8988T (cell line): Measurements from ENCODE around the gene CTF1.
A peak's percentile ranks its signal among the peaks of the same experiment; 100 is the strongest.
"Not testable (repeated sequence)": the region's sequence is repeated elsewhere in the genome, so short reads cannot be mapped to it uniquely, and the experiment has no call there.

Source experiments
- DNase-seq: peaks from one replicate; pipeline ENCODE4 v3.0.0; 2011

CTF1 gene, protein sequence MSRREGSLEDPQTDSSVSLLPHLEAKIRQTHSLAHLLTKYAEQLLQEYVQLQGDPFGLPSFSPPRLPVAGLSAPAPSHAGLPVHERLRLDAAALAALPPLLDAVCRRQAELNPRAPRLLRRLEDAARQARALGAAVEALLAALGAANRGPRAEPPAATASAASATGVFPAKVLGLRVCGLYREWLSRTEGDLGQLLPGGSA

DNA sequence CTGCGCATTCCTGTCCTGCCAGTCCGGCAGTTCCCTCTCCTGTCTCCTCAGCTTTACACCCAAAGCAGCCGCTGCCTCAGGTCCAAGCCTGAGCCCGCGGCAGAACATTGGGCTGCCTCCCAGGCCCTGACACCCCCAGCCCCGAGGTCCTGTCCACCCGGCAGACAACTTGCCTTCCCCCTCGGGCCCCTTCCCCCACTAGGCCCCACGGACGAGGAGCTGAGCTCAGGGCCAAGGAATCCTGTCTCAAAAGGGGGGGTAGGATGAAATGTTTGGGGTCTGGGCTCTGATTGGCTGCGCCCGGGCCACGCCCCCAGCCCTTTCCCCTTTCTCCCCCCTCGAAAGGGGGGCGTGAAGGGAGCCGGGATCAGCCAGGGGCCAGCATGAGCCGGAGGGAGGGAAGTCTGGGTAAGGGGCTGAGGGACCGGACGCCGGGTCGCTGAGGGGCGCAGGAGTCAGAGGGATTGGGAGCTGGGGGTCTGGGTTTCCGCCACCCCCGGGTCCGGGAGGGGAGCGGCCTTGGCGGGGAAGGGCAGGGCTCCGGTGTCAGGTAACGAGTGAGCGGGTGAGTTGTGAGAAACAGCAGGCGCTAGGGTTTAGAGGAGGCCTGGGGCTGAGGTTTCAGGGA lies at the start of gene CTF1:
CTF1 (plus strand) TSS at position 354 of the 628 bp plus-strand sequence; CDS start at position 384, 30 bp downstream.
- DNase-seq: no peak

DNA sequence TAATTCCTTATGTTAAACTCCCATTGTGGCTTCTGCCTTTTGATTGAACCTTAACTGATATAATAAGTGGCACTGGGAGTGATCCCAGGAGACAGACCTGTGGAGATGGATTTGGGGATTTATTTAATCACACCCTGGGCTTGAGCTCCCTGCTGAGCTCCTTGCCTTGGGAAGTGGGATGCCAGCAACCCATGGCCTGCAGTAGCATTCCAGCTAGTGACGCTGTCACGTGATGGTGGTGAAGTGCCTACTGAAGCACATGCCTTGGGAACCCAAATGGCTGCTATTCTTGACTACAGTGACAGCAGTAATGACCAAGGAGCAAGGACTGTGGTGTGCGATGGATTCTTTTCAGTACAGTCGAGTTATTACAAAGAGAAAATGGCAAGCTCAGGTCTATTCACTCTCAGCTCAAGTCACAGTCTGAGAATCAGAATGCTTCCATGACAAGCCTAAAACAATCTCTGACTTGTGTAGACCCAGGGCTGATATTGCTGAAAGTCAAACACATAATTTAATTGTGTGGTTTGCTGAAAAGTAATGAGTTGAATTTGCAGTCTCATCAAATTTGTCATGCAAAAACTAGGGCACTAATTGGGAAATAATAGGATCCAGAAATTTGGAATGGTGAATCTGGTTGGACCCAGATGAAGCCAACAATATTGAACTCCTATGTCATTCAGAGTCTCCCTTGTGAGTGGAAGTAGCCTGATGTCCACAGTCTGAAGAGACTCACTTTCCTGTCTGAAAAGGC lies 49.6 kb upstream of the CTF1 start:
- no peak for DNase-seq

DNA sequence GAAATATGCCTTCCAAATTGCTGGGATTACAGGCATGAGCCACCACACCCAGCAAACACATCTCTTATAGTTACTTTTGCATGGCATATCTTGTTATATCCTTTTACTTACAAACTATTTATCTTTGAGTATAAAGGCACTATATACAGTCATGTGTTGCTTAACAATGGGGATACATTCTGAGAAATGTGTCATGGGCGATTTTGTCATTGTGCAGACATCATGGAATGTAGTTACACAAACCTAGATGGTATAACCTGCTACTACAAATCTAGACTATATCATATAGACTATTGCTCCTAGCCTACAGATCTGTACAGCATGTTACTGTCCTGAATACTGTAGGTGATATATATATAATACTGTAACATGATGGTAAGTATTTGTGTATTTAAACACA lies 46.2 kb upstream of the CTF1 start:
- DNase-seq: no peak

DNA sequence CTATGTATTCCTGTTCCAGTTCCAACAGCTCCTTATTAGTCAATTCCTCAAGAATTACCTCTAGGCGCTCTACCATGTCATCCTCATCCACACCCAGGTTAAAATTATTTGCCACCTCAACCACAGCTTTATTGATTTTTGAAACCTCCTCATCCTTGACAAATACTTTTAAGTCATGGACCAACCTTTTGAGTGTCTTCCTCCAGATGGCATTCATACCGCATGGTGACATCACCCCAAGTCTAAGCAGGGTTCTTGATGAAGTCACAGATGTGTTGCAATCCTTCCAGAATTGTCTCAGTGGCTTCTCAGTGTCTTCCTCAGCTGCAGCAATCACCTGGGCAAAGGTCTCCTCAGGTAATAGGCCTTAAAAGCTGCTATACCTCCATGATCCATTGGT lies 42.7 kb upstream of the CTF1 start:
- no peak for DNase-seq

DNA sequence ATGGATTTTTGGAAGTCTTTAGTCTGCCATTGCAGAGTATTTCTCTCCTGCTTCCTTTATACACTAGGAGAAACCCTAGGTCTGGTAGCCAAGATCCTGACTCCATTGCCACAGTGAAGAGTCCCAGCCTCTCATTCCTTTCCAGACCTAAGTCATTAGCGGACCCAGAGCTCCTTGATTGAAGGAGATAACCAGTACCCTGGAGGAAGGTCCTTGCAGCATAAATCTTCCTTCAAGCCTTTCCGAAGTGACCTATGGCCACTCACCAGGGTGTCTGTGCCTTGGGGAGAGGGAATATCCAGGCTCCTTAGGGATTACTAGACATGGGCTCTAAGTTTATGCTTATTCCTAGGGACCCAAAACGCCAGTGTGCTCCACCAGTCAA lies 38.3 kb upstream of the CTF1 start:
- DNase-seq: no peak

DNA sequence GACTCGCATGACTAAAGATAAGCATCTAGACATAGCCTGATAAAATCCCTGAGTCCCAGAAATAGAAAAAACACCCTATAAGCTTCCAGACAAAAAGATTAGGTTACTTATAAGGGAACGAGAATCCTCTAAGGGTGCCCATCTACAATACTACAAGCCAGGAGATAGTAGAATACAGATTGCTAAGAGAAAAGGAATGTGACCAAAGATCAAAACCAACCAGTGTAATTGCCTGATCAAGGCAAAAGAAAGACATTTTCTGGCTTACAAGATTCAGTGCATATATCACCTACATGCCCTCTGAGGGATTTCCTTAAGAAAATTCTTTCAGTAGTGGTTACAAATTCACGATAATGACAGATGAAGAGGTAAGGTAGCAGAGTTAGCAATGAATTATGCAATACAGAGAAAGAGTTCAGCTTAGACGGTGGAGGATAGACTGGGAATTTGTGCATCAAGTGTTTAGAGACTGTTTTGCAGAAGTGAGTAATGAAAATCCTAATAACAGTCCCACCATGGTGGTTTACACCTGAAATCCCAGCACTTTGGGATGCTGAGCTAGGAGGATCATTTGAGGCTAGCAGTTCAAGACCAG lies 37.5 kb upstream of the CTF1 start:
- DNase-seq: no peak

DNA sequence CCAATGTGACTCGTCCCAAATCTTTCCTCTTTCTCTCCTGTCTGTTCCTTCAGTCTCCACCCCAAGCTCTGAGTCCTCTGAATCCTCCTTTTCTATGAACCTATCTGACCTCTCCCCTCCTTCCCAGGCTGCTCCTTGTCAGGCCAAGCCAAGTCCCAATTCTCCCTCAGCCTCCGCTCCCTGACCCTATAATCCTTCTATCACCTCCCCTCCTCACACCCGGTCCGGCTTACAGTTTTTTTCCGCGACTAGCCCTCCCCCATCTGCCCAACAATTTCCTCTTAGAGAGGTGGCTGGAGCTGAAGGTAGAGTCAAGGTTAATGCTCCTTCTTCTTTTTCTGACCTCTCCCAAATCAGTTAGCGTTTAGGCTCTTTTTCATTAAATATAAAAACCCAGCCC lies 35.7 kb upstream of the CTF1 start:
- DNase-seq: not testable (repeated sequence)

DNA sequence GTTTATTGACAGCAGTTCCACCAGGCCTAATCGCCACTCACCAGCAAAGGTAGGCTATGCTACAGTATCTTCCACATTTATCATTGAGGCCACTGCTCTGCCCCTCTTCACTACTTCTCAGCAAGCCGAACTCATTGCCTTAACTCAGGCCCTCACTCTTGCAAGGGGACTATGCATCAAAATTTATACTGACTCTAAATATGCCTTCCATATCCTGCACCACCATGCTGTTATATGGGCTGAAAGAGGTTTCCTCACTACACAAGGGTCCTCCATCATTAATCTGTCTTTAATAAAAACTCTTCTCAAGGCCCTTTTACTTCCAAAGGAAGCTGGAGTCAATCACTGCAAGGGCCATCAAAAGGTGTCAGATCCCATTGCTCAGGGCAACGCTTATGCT lies 33.2 kb upstream of the CTF1 start:
- not testable (repeated sequence) for DNase-seq

DNA sequence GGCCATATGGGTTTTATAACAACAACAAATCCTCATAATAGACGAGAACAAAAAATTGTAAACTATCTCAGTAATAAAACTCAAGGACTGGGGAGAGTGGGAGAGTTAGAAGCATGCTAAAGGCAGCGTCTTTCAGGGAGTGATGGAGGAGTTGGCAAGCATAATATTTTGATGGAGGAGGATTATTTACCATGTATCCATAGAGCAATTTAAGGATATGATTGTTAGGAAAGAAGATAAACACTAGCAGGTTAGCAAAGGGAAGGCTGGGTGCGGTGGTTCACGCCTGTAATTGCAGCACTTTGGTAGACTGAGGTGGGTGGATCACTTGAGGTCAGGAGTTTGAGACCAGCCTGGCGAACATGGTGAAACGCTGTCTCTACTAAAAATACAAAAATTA lies 30.4 kb upstream of the CTF1 start:
- DNase-seq: no peak

DNA sequence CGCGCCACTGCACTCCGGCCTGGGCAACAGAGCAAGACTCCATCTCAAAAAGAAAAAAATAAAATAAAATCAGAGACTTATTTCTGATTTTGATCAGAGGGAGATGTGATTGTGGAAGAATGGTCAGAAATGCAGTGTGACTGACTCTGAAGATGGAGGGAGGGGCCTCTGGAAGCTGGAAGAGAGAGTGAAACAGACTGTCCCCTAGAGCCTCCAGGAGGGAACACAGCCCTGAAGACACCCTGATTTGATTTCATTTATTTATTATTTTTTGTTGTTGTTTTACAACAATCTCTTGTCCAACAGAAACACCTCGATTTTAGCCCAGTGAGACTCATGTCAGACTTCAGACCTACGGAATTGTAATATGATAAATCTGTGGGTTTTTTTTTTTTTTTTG lies 28.7 kb upstream of the CTF1 start:
- DNase-seq: no peak

DNA sequence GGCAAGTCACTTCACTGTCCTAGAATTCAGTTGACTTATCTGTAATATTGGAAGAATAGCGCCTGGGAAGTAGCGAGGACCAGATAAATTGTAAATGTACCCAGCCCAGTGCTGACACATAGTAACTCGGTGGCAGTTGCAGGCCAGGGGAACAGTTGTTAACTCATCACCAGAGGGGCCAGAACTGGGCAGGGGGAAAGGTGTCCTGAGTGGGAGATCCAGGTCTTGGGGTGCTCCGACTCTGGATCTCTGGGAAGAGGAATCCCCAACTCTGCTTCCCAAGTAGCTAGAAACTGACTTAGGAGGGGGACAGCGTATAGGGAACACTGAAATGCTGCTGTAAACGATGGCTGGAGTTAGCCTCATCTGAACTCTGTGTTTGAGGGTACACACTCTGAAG lies 25.5 kb upstream of the CTF1 start:
- DNase-seq: no peak

DNA sequence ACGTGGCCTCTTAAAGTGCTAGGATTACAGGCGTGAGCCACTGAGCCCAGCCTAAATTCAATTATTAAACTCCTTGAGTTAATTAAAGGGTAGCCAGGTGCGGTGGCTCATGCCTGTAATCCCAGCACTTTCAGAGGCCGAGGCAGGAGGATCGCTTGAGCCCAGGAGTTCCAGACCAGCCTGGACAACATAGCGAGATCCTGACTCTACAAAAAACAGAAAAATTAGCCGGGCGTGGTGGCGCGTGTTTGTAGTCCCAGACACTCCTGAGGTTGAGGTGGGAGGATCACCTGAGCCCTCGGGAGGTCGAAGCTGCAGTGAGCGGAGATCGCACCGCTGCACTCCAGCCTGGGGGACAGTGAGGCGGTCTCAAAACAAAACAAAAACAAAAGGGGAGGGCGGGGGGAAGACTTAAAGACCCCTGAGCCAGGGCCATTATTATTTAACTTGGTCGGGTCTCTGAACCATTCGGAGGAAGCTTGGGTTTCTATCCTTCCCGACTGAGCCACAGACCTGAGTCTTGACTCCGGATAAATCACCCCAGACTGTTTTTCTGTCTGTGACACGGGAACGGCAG lies 22.1 kb upstream of the CTF1 start:
- DNase-seq: no peak

DNA sequence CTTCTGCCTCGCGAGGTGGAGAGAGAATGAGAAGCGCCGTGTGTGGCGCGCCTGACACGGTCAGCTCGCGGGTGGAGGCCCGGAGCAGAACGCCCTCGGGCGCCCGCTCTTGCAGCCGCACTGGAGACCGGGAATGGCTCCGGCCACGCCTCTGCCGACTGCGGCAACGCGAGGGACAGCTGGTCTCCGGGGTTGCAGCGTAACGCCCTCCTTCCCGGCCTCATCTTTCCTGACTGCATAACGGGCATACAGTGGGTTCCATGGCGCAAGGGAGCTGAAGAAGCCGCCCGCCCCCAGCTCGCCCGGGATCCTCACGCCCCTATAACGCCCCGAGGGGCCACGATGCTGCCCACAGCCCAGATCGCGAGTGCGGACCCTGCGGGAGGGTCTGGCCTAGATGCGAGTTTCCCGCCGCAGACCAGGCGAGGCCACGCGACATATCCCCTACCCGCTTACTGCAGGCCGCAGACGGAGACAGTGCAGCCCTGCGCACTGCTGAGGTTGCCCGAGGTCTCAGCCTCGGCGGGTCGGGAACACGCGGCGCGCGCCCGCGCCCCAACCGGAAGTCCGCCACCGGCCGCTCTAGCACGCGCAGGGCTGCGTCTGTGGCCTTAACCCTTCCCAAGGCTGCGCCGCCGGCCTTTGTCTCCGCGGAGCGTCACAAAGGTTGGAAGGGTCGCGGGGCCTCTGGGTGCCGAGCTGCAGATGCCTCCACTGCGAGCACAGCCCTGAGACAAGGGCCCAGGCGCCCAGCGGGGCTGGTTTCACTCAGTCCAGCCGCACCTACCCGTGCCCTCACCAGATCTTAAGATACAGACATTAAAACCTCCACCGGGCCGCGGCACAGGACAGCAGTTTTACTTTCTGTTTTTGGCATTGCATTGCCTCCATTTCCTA lies 21.3 kb upstream of the CTF1 start:
- DNase-seq: peak; percentile 70

DNA sequence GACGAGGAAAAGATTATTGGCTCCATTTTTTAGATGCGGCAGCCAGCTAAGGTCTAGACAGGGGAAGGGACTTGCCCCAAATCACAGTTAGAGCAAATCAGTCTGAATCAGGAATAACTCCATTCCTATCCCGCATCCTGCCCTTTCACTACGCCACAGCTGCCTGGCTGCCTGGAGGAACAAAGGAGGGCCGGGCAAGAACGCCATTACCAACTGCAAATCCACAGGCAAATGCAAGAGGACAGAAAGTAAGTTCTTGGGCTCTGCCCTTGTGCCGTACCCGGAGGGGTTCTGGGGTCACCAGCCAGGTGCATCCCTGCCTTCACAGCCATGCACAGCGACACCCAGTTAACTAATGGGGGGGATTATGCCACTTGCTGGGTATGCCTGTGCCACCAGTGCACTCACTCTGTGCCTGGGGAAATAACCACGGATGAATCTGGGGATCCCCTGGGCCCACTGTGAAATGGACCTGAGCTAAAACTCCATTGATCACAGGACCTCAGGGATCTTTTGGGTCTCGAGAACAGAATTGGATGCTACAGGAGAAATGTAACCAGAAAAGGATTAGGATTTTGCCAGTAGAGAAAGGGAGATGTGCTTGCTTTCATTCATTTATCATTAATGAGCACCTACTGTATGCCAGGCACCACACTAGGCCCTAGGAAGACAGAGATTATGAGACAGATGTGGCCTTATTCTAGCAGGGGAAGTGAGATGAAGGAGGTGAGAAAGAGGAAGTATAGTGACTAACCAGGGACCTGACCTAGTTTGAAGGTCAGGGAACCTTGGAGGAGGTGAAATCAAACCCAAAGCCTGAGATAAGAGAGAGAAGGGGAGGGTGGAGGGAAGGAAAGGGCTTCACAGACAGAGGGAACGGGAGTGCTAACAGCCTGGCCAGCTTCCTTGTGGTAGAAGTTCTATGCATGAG lies 20.3 kb upstream of the CTF1 start:
- no peak for DNase-seq

DNA sequence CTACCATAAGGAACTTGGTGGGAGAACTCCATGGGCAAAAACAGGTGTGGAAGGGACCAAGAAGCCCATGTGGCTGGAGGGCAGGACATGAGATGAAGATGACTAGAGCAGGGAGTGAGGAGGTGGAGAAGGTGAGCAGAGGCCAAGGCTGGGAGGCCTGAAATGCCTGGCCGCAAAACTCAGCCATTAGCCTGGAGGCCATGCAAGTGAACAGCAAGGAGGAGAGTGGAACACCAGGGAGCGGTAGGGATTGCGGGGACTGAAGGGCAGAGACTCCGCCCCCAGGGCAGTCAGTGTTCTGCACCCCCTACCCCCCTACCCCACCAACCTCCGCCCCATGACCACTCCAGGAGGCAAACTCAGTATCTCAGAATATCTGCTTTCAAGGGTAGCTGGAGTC lies 19.5 kb upstream of the CTF1 start:
- DNase-seq: no peak

DNA sequence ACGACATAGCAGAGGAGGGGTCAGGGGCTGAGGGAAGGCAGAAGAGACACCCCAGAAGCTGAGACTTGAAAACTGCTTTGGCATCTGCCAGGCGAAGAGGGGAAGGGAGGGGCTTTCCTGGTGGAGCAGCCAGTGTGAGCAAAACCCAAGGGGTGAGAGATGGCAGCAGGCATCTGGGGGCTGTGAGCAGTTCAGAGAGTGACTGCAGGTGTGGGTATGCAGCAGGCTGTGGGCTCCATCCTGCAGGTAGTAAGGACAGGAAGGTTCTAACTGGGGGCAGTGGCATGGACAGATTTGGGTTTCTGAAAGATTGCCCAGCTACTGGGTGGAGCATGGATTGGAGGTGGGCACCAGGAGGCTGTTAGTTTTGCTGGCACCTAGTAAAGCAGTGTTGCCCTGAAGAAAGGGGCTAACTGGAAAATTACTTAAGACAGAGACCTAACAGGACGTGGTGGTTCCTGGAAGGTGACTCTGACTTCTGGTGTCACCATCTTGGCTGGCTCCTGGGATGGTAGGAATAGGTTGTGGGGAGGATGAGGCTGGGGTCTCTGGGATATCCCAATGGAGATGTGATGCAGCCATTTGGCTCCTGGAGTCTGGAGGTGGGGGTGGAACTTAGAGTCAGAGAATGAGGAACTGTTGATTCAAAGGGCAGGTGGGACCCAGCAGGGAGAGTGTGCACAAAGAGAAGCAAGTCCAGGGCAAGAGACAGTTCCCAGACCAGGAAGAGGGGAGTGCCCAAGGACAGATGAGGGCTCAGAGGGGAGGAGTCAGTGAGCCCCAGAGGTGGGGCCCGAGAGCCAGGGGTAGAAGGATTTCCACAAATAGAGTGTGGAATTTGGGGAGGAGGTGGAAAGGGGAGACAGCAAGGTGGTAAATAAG lies 13.7 kb upstream of the CTF1 start:
- DNase-seq: no peak

DNA sequence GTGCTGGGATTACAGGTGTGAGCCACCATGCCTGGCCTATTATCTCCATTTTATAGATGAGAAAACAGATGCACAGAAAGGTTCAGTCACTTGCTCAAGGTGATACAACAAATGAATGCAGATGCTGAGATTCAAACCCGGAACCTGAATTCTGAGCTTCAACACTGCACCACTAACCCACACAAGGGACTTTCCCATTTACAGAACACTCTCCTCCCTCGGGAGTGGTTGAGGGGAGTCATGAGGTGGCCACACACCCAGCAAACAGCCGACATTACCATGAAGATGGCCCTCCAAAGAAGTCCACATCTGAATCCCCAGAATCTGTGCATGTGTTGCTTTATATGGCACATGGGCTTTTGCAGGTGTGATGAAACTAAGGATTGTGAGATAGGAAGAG lies 11.7 kb upstream of the CTF1 start:
- DNase-seq: no peak

DNA sequence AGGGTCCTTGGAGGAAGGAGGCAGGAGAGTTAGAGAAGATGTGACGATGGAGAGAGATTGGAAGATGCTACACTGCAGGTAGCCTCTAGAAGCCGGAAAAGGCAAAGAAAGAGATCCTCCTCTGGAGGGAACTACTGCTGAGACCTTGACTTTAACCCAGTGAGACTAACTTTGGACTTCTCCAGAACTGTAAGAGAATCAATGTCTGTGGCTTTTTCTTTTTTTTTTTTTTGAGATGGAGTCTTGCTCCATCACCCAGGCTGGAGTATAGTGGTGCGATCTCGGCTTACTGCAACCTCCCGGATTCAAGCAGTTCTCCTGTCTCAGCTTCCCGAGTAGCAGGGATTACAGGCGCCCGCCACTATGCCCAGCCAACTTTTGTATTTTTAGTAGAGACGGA lies 11.2 kb upstream of the CTF1 start:
- no peak for DNase-seq

DNA sequence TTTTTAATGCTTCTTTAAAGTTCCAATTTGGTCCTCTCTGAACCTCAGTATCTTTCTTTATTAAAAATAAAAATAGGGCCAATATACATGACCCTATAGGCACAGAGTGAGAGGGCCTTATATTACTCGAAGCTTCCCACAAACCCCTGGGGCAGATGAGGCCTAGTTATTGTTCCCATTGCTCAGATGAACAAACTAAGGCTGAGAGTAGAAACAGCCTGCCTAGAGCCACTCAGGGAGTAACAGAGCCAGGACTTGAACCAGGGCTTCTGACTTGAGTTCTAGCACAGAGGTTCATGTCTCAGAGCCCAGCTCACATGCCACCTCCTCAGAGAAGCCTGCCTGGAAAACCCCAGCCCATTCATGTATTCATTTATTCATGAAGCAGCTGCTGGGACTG lies 10.3 kb upstream of the CTF1 start:
- no peak for DNase-seq

DNA sequence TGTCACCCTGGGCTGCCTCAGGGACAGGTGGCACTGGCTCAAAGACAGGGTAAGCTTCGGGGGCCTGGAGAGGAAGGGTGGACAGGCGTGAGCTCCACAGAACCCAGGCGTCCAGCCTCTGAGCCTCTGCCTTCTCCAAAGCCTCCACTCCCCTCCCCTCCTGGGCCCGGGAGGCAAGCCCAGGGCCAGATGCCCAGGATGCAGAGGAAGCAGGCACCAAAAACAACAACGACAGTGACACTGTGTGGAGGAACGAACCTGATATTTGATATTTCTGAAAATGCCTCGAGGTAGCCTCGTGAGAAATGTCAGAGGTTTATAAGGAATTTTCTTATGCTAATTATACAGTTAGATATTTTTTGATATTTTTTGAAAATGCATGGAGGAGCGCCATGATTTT lies 8.5 kb upstream of the CTF1 start:
- no peak for DNase-seq
